ENCODE measurements around the gene ZXDC. TPM values are rescaled to one million over a fixed set of nuclear protein-coding genes. Genes with fewer than 3 reads are reported as not detected.

Gene ZXDC
- total RNA-seq, 1 experiment from 2014 or later, result 28.3 TPM

DNA sequence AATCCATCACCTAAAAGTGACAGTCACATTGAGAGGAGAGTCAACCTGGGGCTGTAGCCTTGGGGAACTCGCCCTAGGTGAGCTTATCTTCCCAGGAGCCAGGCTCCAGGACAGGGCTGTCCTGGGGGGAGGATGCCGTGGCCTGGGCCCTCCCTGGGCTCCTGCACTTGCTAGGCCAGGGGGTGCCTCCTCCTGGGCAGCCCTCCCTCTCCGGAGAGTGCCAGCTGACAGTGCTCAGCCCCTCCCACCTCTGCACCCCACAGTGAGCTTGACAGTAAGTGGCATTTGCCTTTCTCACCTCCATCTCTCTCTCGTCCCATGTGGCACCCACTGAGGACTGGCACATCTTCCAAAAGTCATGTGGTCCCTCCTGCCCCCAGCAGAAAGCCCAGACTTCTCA is 22.8 kb upstream of the ZXDC start:
- no peak overlapping the region for H2BK5ac ChIP-seq (ENCODE audit: insufficient read length, low read length)
- H3K4me1 ChIP-seq (ENCODE audit: insufficient read depth, low read length), result peaks cover 3% of the 10 kb centered on the region; the same call in 1 of the 2 replicates
- no peaks in the 10 kb centered on the region for H3K79me1 ChIP-seq (ENCODE audit: insufficient read depth, low read depth, low read length, poor library complexity, severe bottlenecking)
- no peak overlapping the region for H2BK15ac ChIP-seq (ENCODE audit: low read depth, low read length)
- H3T11ph ChIP-seq (ENCODE audit: low read length), result no peak overlapping the region
- no peaks in the 10 kb centered on the region for H3K9me3 ChIP-seq (ENCODE audit: control insufficient read depth, low read depth, low read length)
- TF ChIP-seq, protein P1, sequence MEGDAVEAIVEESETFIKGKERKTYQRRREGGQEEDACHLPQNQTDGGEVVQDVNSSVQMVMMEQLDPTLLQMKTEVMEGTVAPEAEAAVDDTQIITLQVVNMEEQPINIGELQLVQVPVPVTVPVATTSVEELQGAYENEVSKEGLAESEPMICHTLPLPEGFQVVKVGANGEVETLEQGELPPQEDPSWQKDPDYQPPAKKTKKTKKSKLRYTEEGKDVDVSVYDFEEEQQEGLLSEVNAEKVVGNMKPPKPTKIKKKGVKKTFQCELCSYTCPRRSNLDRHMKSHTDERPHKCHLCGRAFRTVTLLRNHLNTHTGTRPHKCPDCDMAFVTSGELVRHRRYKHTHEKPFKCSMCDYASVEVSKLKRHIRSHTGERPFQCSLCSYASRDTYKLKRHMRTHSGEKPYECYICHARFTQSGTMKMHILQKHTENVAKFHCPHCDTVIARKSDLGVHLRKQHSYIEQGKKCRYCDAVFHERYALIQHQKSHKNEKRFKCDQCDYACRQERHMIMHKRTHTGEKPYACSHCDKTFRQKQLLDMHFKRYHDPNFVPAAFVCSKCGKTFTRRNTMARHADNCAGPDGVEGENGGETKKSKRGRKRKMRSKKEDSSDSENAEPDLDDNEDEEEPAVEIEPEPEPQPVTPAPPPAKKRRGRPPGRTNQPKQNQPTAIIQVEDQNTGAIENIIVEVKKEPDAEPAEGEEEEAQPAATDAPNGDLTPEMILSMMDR (conservative IDR thresholded peaks at IDR 0.05), result no peak
- Mint-ChIP-seq H3K27ac (peak overlapping the region in 1 of 3 experiments; percentile 76; a peak in 1 of 7 replicates), H3K9me3 (no peaks in the 10 kb centered on the region), H3K4me1 (peaks cover 10 to 17% of the 10 kb centered on the region in 2 experiments), H3K4me3 (no peak overlapping the region), H3K36me3 (ENCODE audit: insufficient read depth in 1 of 3, low read depth in 3 of 3) (no peaks in the 10 kb centered on the region; a peak in 1 of 7 replicates), H3K27me3 (ENCODE audit: low read depth) (no peaks in the 10 kb centered on the region)
- no peak overlapping the region for H2BK20ac ChIP-seq (ENCODE audit: low read depth, low read length, poor library complexity, severe bottlenecking)
- H3K27me3 ChIP-seq (ENCODE audit: insufficient read depth, low read length), result no peaks in the 10 kb centered on the region
- H3K79me2 ChIP-seq (ENCODE audit: insufficient read depth, low read length), result no peaks in the 10 kb centered on the region
- no peak for DNase-seq
- no peak overlapping the region for H3K14ac ChIP-seq (ENCODE audit: insufficient read depth, low read length)
- no peak overlapping the region for H3K4me2 ChIP-seq (ENCODE audit: insufficient read depth, insufficient read length, low read length)
- H3K23me2 ChIP-seq (ENCODE audit: insufficient read length, low read depth, low read length, poor library complexity, severe bottlenecking), result no peaks in the 10 kb centered on the region
- WGBS (ENCODE audit: extremely low coverage, insufficient read length, low lambda C conversion rate), result no CpG with 5 or more reads among the region's 4 CpGs
- no peak overlapping the region for H3K23ac ChIP-seq (ENCODE audit: insufficient read length, low read depth, low read length)
- H2BK12ac ChIP-seq (ENCODE audit: insufficient read length, low read depth, low read length), result no peak overlapping the region
- H3K9ac ChIP-seq (ENCODE audit: extremely low read depth, insufficient read length, low read length), result no peak overlapping the region
- H4K91ac ChIP-seq (ENCODE audit: insufficient read length, low read depth, low read length), result no peak overlapping the region
- no peak overlapping the region for H3K27ac ChIP-seq (ENCODE audit: insufficient read length, low read depth, low read length)
- H2AFZ ChIP-seq (ENCODE audit: low read length), result no peak overlapping the region
- H4K8ac ChIP-seq (replicated peaks; ENCODE audit: insufficient read length, low read depth, low read length), result no peak overlapping the region
- H2AK5ac ChIP-seq (ENCODE audit: insufficient read length, low read length), result no peak overlapping the region
- no peak overlapping the region for H3K18ac ChIP-seq (ENCODE audit: insufficient read length, low read depth, low read length)
- H2BK120ac ChIP-seq (ENCODE audit: low read depth, low read length, poor library complexity, severe bottlenecking), result no peak overlapping the region
- H3K4ac ChIP-seq (ENCODE audit: low read depth, low read length), result no peak overlapping the region
- no peak overlapping the region for H3K56ac ChIP-seq (ENCODE audit: insufficient read length, low read depth, low read length)
- no peak overlapping the region for H4K5ac ChIP-seq (ENCODE audit: insufficient read length, low read depth, low read length)
- no peaks in the 10 kb centered on the region for H4K20me1 ChIP-seq (ENCODE audit: control insufficient read depth, insufficient read depth, insufficient read length)
